ENCODE measurements around the gene KLC1.

Gene KLC1

GRCh38 chr14:103731916-103732867, 103.2 kb downstream of the KLC1 start:
- no peak for TF ChIP-seq CTCF (conservative IDR thresholded peaks at IDR 0.05; ENCODE audit: low read depth, low read length)
- H3K4me3 ChIP-seq (ENCODE audit: low read depth, low read length) = no peak overlapping the region
- no peak for DNase-seq (ENCODE audit: low read depth)

- no peak for TF ChIP-seq CTCF (conservative IDR thresholded peaks at IDR 0.05; ENCODE audit: low read depth, low read length)
- no peak for DNase-seq (ENCODE audit: low read depth)
- H3K4me3 ChIP-seq (ENCODE audit: low read depth, low read length) = no peak overlapping the region
Measured at GRCh38 chr14:103732868-103733620, 104.0 kb downstream of the KLC1 start.

GRCh38 chr14:103733651-103734050, 104.6 kb downstream of the KLC1 start:
- H3K4me3 ChIP-seq (ENCODE audit: low read depth, low read length) = no peak overlapping the region
- no peak for TF ChIP-seq CTCF (conservative IDR thresholded peaks at IDR 0.05; ENCODE audit: low read depth, low read length)
- DNase-seq (ENCODE audit: low read depth) = no peak

GRCh38 chr14:103734081-103734888, 105.3 kb downstream of the KLC1 start:
- DNase-seq (ENCODE audit: low read depth) = no peak
- TF ChIP-seq CTCF (conservative IDR thresholded peaks at IDR 0.05; ENCODE audit: low read depth, low read length) = no peak
- H3K4me3 ChIP-seq (ENCODE audit: low read depth, low read length) = no peak overlapping the region

- no peak overlapping the region for H3K4me3 ChIP-seq (ENCODE audit: low read depth, low read length)
- DNase-seq (ENCODE audit: low read depth) = no peak
- no peak for TF ChIP-seq CTCF (conservative IDR thresholded peaks at IDR 0.05; ENCODE audit: low read depth, low read length)
Measured at GRCh38 chr14:103735022-103735421, 106.0 kb downstream of the KLC1 start.

- TF ChIP-seq CTCF (conservative IDR thresholded peaks at IDR 0.05; ENCODE audit: low read depth, low read length) = peak; percentile 35
- DNase-seq (ENCODE audit: low read depth) = no peak
- no peak overlapping the region for H3K4me3 ChIP-seq (ENCODE audit: low read depth, low read length)
Measured at GRCh38 chr14:103735439-103735814, 106.4 kb downstream of the KLC1 start.

All from choroid plexus epithelial cell (primary cell).